Motor neuron (in vitro differentiated cells): ENCODE results near the gene CYB561. TPM values are rescaled to one million over a fixed set of nuclear protein-coding genes. Genes with fewer than 3 reads are reported as not detected.
"Not testable (repeated sequence)": the region's sequence is repeated elsewhere in the genome, so short reads cannot be mapped to it uniquely, and the experiment has no call there.

Experiments
- ATAC-seq, 8 experiments: fragments of 200-7000 bp; cut with Tn5 transposase; replicated peaks in 6 of 8; 2 replicates each; pipeline ENCODE4 v1.8.0; 2021; ENCODE audit warnings: mild to moderate bottlenecking in 8 of 8, moderate library complexity in 8 of 8
- H3K27ac ChIP-seq, 2 donors: fragments of 250-450 bp; sonication (Bioruptor Pico); 2 replicates each; pipeline ENCODE4 v1.9.0; 2021; ENCODE audit warnings: antibody characterized with exemption in 2 of 2, mild to moderate bottlenecking in 2 of 2, moderate library complexity in 1 of 2
- H3K4me1 ChIP-seq, 2 donors: fragments of 250-450 bp; sonication (Bioruptor Pico); replicated peaks in 1 of 2; 2 replicates each; pipeline ENCODE4 v1.6.1; 2021; ENCODE audit warnings: antibody characterized with exemption in 2 of 2, mild to moderate bottlenecking in 2 of 2, moderate library complexity in 1 of 2
- H3K4me3 ChIP-seq, 5 donors: fragments of 250-450 bp; sonication (Bioruptor Pico); 2 replicates each; pipeline ENCODE4 v1.9.0; 2021; ENCODE audit warnings: antibody characterized with exemption in 5 of 5, mild to moderate bottlenecking in 5 of 5, moderate library complexity in 4 of 5
- WGBS, 10 experiments: fragments of 450-650 bp; shearing (Covaris generic); methylation state at CpG; one replicate each; pipeline ENCODE4 v1.0.0; 2022; 5-methylcytosine and 5-hydroxymethylcytosine counted together
- in situ Hi-C, 9 experiments: fragments of 400-800 bp; cut with MboI; loops; one replicate each; pipeline ENCODE4 v1.15.0; 2021; ENCODE audit warnings: low sequenced_read_pairs in 9 of 9, low pct_unique_long_range_greater_than_20kb in 2 of 9; ENCODE audit not compliant: unreplicated experiment in 9 of 9
- total RNA-seq, 8 experiments: library from RNA; unstranded; fragments of 300-600 nt; gene quantifications; 2 replicates each; pipeline versions ENCODE4 v1.2.3 to v1.2.4, GENCODE V29; 2022

The CYB561 gene
- total RNA-seq, 8 experiments from 2014 or later: 4.7 to 45.4 (median 6.6) TPM

- WGBS, 10 experiments: 60 to 100% (median 60%) methylated on average over 1 to 2 of the region's 6 CpGs; no CpG with 5 or more reads in 5 of the 10 experiments
- H3K4me1 ChIP-seq, H3K27ac ChIP-seq, ATAC-seq, H3K4me3 ChIP-seq, in situ Hi-C loops: not testable (repeated sequence)
Observed at GRCh38 chr17:63454357-63454756, 8.3 kb upstream of the CYB561 start.

- no peak for ATAC-seq
- in situ Hi-C loops: no loop called here
- H3K4me3 ChIP-seq: no peak overlapping the region
- no peaks in the 10 kb centered on the region for H3K4me1 ChIP-seq
- H3K27ac ChIP-seq: no peak overlapping the region
- WGBS, 10 experiments: 33 to 70% (median 50%) methylated on average over 2 to 6 of the region's 7 CpGs; no CpG with 5 or more reads in 6 of the 10 experiments
Observed at GRCh38 chr17:63452962-63453551, 7.0 kb upstream of the CYB561 start.

- Histone ChIP-seq H3K4me1 (peaks cover 0 to 3% of the 10 kb centered on the region in 2 donors), H3K27ac (no peak overlapping the region), H3K4me3 (no peak overlapping the region)
- no peak for ATAC-seq
- in situ Hi-C loops: no loop called here
- WGBS, 10 experiments: 40 to 94% (median 60%) methylated on average over 1 to 2 of the region's 15 CpGs; no CpG with 5 or more reads in 4 of the 10 experiments
Observed at GRCh38 chr17:63452046-63452961, 6.2 kb upstream of the CYB561 start.

GRCh38 chr17:63451150-63451549 is 5.0 kb upstream of the CYB561 start:
- Histone ChIP-seq H3K4me1 (peaks cover 0 to 9% of the 10 kb centered on the region in 2 donors), H3K4me3 (no peak overlapping the region), H3K27ac (no peak overlapping the region)
- in situ Hi-C loops: no loop called here
- 68 to 100% (median 89%) methylated on average over 2 to 5 of the region's 11 CpGs; no CpG with 5 or more reads in 7 of the 10 experiments for WGBS, 10 experiments
- ATAC-seq: no peak

GRCh38 chr17:63450551-63450950 is 4.4 kb upstream of the CYB561 start:
- Histone ChIP-seq H3K4me3 (no peak overlapping the region), H3K27ac (no peak overlapping the region), H3K4me1 (peaks cover 0 to 9% of the 10 kb centered on the region in 2 donors)
- whole genome bisulfite sequencing, 10 experiments: 0 to 35% (median 20%) methylated on average over 1 to 4 of the region's 11 CpGs; no CpG with 5 or more reads in 5 of the 10 experiments
- in situ Hi-C loops: no loop called here
- ATAC-seq: peak in 2 of 8 experiments; percentile 3 to 21

- WGBS, 10 experiments: 79 to 100% (median 93%) methylated on average over 1 to 3 of the region's 3 CpGs; no CpG with 5 or more reads in 3 of the 10 experiments
- in situ Hi-C loops: loop anchor here in 4 of 9 experiments (25.0 kb wide), 1 partner anchor 164 kb away; the partner anchor contains the start of genes MAP3K3 (in 4 of the 4) and TACO1 (in 4 of the 4)
Observed at GRCh38 chr17:63448655-63449054, 2.5 kb upstream of the CYB561 start.

GRCh38 chr17:63447471-63448009 is 1.4 kb upstream of the CYB561 start:
- H3K4me3 ChIP-seq: no peak overlapping the region
- in situ Hi-C loops: loop anchor here in 4 of 9 experiments (25.0 kb wide), 1 partner anchor 165 kb away; the partner anchor contains the start of genes MAP3K3 (in 4 of the 4) and TACO1 (in 4 of the 4)
- peaks cover 0 to 16% of the 10 kb centered on the region in 2 donors for H3K4me1 ChIP-seq
- H3K27ac ChIP-seq: no peak overlapping the region
- no peak for ATAC-seq
- WGBS, 10 experiments: 67 to 88% methylated on average over 1 of the region's 12 CpGs; no CpG with 5 or more reads in 8 of the 10 experiments

More at GRCh38 chr17:63448655-63449054, 2.5 kb upstream of the CYB561 start:
- Histone ChIP-seq H3K27ac (no peak overlapping the region), H3K4me1 (peaks cover 0 to 13% of the 10 kb centered on the region in 2 donors), H3K4me3 (no peak overlapping the region)
- ATAC-seq: no peak

- in situ Hi-C loops: loop anchor here in 4 of 9 experiments (25.0 kb wide), 1 partner anchor 165 kb away; the partner anchor contains the start of genes MAP3K3 (in 4 of the 4) and TACO1 (in 4 of the 4)
- Histone ChIP-seq H3K27ac (no peak overlapping the region), H3K4me1 (peaks cover 0 to 16% of the 10 kb centered on the region in 2 donors), H3K4me3 (peak overlapping the region; percentile 47 to 80 (median 56))
- WGBS, 10 experiments: 100% methylated on average over 1 to 3 of the region's 44 CpGs; no CpG with 5 or more reads in 8 of the 10 experiments
- peak in 3 of 8 experiments; percentile 29 to 67 (median 52) for ATAC-seq
Observed at GRCh38 chr17:63446753-63447470, 806 bp upstream of the CYB561 start.

GRCh38 chr17:63445571-63445953 is 544 bp downstream of the CYB561 start:
- H3K27ac ChIP-seq: no peak overlapping the region
- peak; percentile 10 to 75 (median 28) for ATAC-seq
- peak overlapping the region; percentile 47 to 80 (median 56) for H3K4me3 ChIP-seq
- WGBS, 10 experiments: 0 to 28% (median 15%) methylated on average over 3 to 5 of the region's 24 CpGs; no CpG with 5 or more reads in 7 of the 10 experiments
- peaks cover 0 to 16% of the 10 kb centered on the region in 2 donors for H3K4me1 ChIP-seq
- in situ Hi-C loops: loop anchor here in 4 of 9 experiments (25.0 kb wide), 1 partner anchor 167 kb away; the partner anchor contains the start of genes MAP3K3 (in 4 of the 4) and TACO1 (in 4 of the 4)

GRCh38 chr17:63445065-63445464 is 1.0 kb downstream of the CYB561 start:
- 0 to 100% (median 67%) methylated on average over 1 to 6 of the region's 7 CpGs; no CpG with 5 or more reads in 3 of the 10 experiments for WGBS, 10 experiments
- ATAC-seq: no peak
- H3K27ac ChIP-seq: no peak overlapping the region
- peak overlapping the region in 2 of 5 donors; percentile 47 to 55 for H3K4me3 ChIP-seq
- in situ Hi-C loops: loop anchor here in 4 of 9 experiments (25.0 kb wide), 1 partner anchor 167 kb away; the partner anchor contains the start of genes MAP3K3 (in 4 of the 4) and TACO1 (in 4 of the 4)
- peaks cover 0 to 16% of the 10 kb centered on the region in 2 donors for H3K4me1 ChIP-seq

GRCh38 chr17:63444457-63444856 is 1.6 kb downstream of the CYB561 start:
- Histone ChIP-seq H3K4me3 (no peak overlapping the region), H3K4me1 (peaks cover 0 to 16% of the 10 kb centered on the region in 2 donors), H3K27ac (no peak overlapping the region)
- in situ Hi-C loops: loop anchor here in 4 of 9 experiments (25.0 kb wide), 1 partner anchor 168 kb away; the partner anchor contains the start of genes MAP3K3 (in 4 of the 4) and TACO1 (in 4 of the 4)
- no peak for ATAC-seq
- WGBS, 10 experiments: 20 to 87% (median 74%) methylated on average over 1 to 3 of the region's 3 CpGs; no CpG with 5 or more reads in 4 of the 10 experiments
